ENCODE results near the gene SLC4A9.
A peak's percentile ranks its signal among the peaks of the same experiment; 100 is the strongest.

Gene SLC4A9

GRCh38 chr5:140329739-140330481 lies 30.1 kb upstream of the SLC4A9 start:
- Histone ChIP-seq H4K91ac (ENCODE audit: low read length) (no peak overlapping the region), H3K27me3 (ENCODE audit: control insufficient read depth in 1 of 2, insufficient read depth in 1 of 2, low read length in 2 of 2) (no peaks in the 10 kb centered on the region), H2BK120ac (ENCODE audit: low read depth, low read length) (no peak overlapping the region), H2AK5ac (ENCODE audit: low read length, severe bottlenecking) (no peak overlapping the region), H2BK5ac (ENCODE audit: low read depth, low read length, poor library complexity, severe bottlenecking) (no peak overlapping the region), H2BK12ac (ENCODE audit: low read length in 2 of 2) (no peak overlapping the region), H2AFZ (ENCODE audit: low read depth, low read length) (no peak overlapping the region), H3K18ac (ENCODE audit: low read depth in 1 of 2, low read length in 2 of 2) (peak overlapping the region in 1 of 2 experiments; percentile 56), H3K36me3 (ENCODE audit: control insufficient read depth in 1 of 2, insufficient read depth in 2 of 2, low read depth in 1 of 2, low read length in 2 of 2) (peaks cover 11 to 24% of the 10 kb centered on the region in 2 experiments), H3K9me3 (ENCODE audit: control insufficient read depth, low read length) (no peaks in the 10 kb centered on the region), H3K4ac (ENCODE audit: low read depth in 1 of 2, low read length in 2 of 2) (no peak overlapping the region), H2BK15ac (ENCODE audit: low read depth, poor library complexity, severe bottlenecking) (no peak overlapping the region), H3K27ac (ENCODE audit: low read length, poor library complexity, severe bottlenecking) (no peak overlapping the region), H3K23ac (ENCODE audit: low read length in 2 of 2) (no peak overlapping the region), H4K8ac (ENCODE audit: low read length) (no peak overlapping the region), H3K4me1 (ENCODE audit: control insufficient read depth, insufficient read depth, low read depth, low read length) (peaks cover 4% of the 10 kb centered on the region), H3K4me3 (ENCODE audit: insufficient read depth in 1 of 2, low read depth in 1 of 2, low read length in 2 of 2) (no peak overlapping the region), H3K14ac (ENCODE audit: low read length in 2 of 2) (no peak overlapping the region), H3K4me2 (ENCODE audit: low read length, poor library complexity, severe bottlenecking) (no peak overlapping the region), H3K79me1 (replicated peaks; ENCODE audit: low read length, poor library complexity, severe bottlenecking) (peaks cover 4% of the 10 kb centered on the region), H3K9ac (ENCODE audit: low read length) (no peak overlapping the region)
- 55% methylated on average over 3 of the region's 5 CpGs for WGBS
- peak; percentile 37 for DNase-seq

- no peak overlapping the region for H2BK15ac ChIP-seq (ENCODE audit: low read depth, poor library complexity, severe bottlenecking)
- peaks cover 4% of the 10 kb centered on the region for H3K4me1 ChIP-seq (ENCODE audit: control insufficient read depth, insufficient read depth, low read depth, low read length)
- WGBS: 75% methylated on average over 1 of the region's 1 CpG
- no peak for DNase-seq
- no peak overlapping the region for H2BK120ac ChIP-seq (ENCODE audit: low read depth, low read length)
- H3K4me2 ChIP-seq (ENCODE audit: low read length, poor library complexity, severe bottlenecking): no peak overlapping the region
- H3K27ac ChIP-seq (ENCODE audit: low read length, poor library complexity, severe bottlenecking): no peak overlapping the region
- H3K36me3 ChIP-seq (ENCODE audit: control insufficient read depth in 1 of 2, insufficient read depth in 2 of 2, low read depth in 1 of 2, low read length in 2 of 2): peaks cover 25 to 31% of the 10 kb centered on the region in 2 experiments
- no peak overlapping the region for H2BK5ac ChIP-seq (ENCODE audit: low read depth, low read length, poor library complexity, severe bottlenecking)
- no peak overlapping the region for H2BK12ac ChIP-seq (ENCODE audit: low read length in 2 of 2)
- H3K18ac ChIP-seq (ENCODE audit: low read depth in 1 of 2, low read length in 2 of 2): no peak overlapping the region
- H2AFZ ChIP-seq (ENCODE audit: low read depth, low read length): no peak overlapping the region
- H3K9ac ChIP-seq (ENCODE audit: low read length): no peak overlapping the region
- no peak overlapping the region for H3K14ac ChIP-seq (ENCODE audit: low read length in 2 of 2)
- peaks cover 11% of the 10 kb centered on the region for H3K79me1 ChIP-seq (replicated peaks; ENCODE audit: low read length, poor library complexity, severe bottlenecking)
- H3K9me3 ChIP-seq (ENCODE audit: control insufficient read depth, low read length): no peaks in the 10 kb centered on the region
- H4K91ac ChIP-seq (ENCODE audit: low read length): no peak overlapping the region
- H2AK5ac ChIP-seq (ENCODE audit: low read length, severe bottlenecking): no peak overlapping the region
- no peak overlapping the region for H3K4ac ChIP-seq (ENCODE audit: low read depth in 1 of 2, low read length in 2 of 2)
- H4K8ac ChIP-seq (ENCODE audit: low read length): no peak overlapping the region
- no peak overlapping the region for H3K23ac ChIP-seq (ENCODE audit: low read length in 2 of 2)
- H3K27me3 ChIP-seq (ENCODE audit: control insufficient read depth in 1 of 2, insufficient read depth in 1 of 2, low read length in 2 of 2): no peaks in the 10 kb centered on the region
- no peak overlapping the region for H3K4me3 ChIP-seq (ENCODE audit: insufficient read depth in 1 of 2, low read depth in 1 of 2, low read length in 2 of 2)
Measured at GRCh38 chr5:140331638-140332037, 28.4 kb upstream of the SLC4A9 start.

- Histone ChIP-seq H3K27ac (ENCODE audit: low read length, poor library complexity, severe bottlenecking) (no peak overlapping the region), H3K9ac (ENCODE audit: low read length) (no peak overlapping the region), H2AK5ac (ENCODE audit: low read length, severe bottlenecking) (no peak overlapping the region), H3K4me2 (ENCODE audit: low read length, poor library complexity, severe bottlenecking) (no peak overlapping the region), H3K9me3 (ENCODE audit: control insufficient read depth, low read length) (no peaks in the 10 kb centered on the region), H2BK120ac (ENCODE audit: low read depth, low read length) (no peak overlapping the region), H3K79me1 (replicated peaks; ENCODE audit: low read length, poor library complexity, severe bottlenecking) (peaks cover 21% of the 10 kb centered on the region), H3K23ac (ENCODE audit: low read length in 2 of 2) (no peak overlapping the region), H2AFZ (ENCODE audit: low read depth, low read length) (no peak overlapping the region), H3K4me3 (ENCODE audit: insufficient read depth in 1 of 2, low read depth in 1 of 2, low read length in 2 of 2) (no peak overlapping the region), H3K4ac (ENCODE audit: low read depth in 1 of 2, low read length in 2 of 2) (no peak overlapping the region), H2BK5ac (ENCODE audit: low read depth, low read length, poor library complexity, severe bottlenecking) (no peak overlapping the region), H3K27me3 (ENCODE audit: control insufficient read depth in 1 of 2, insufficient read depth in 1 of 2, low read length in 2 of 2) (no peaks in the 10 kb centered on the region), H2BK15ac (ENCODE audit: low read depth, poor library complexity, severe bottlenecking) (no peak overlapping the region), H3K14ac (ENCODE audit: low read length in 2 of 2) (no peak overlapping the region), H3K18ac (ENCODE audit: low read depth in 1 of 2, low read length in 2 of 2) (no peak overlapping the region), H3K36me3 (ENCODE audit: control insufficient read depth in 1 of 2, insufficient read depth in 2 of 2, low read depth in 1 of 2, low read length in 2 of 2) (peaks cover 39 to 54% of the 10 kb centered on the region in 2 experiments), H2BK12ac (ENCODE audit: low read length in 2 of 2) (no peak overlapping the region), H3K4me1 (ENCODE audit: control insufficient read depth, insufficient read depth, low read depth, low read length) (peaks cover 12% of the 10 kb centered on the region), H4K91ac (ENCODE audit: low read length) (no peak overlapping the region), H4K8ac (ENCODE audit: low read length) (no peak overlapping the region)
- DNase-seq: peak; percentile 46
- WGBS: 46% methylated on average over 5 of the region's 5 CpGs
Measured at GRCh38 chr5:140336388-140336787, 23.6 kb upstream of the SLC4A9 start.

GRCh38 chr5:140337880-140338279 lies 22.1 kb upstream of the SLC4A9 start:
- no peak overlapping the region for H2BK12ac ChIP-seq (ENCODE audit: low read length in 2 of 2)
- H3K79me1 ChIP-seq (replicated peaks; ENCODE audit: low read length, poor library complexity, severe bottlenecking): peaks cover 26% of the 10 kb centered on the region
- no peak overlapping the region for H3K9ac ChIP-seq (ENCODE audit: low read length)
- no peak overlapping the region for H3K14ac ChIP-seq (ENCODE audit: low read length in 2 of 2)
- peaks cover 50 to 60% of the 10 kb centered on the region in 2 experiments for H3K36me3 ChIP-seq (ENCODE audit: control insufficient read depth in 1 of 2, insufficient read depth in 2 of 2, low read depth in 1 of 2, low read length in 2 of 2)
- H2AFZ ChIP-seq (ENCODE audit: low read depth, low read length): no peak overlapping the region
- H3K27me3 ChIP-seq (ENCODE audit: control insufficient read depth in 1 of 2, insufficient read depth in 1 of 2, low read length in 2 of 2): no peaks in the 10 kb centered on the region
- WGBS: 100% methylated on average over 1 of the region's 1 CpG
- H2BK5ac ChIP-seq (ENCODE audit: low read depth, low read length, poor library complexity, severe bottlenecking): no peak overlapping the region
- H3K4me1 ChIP-seq (ENCODE audit: control insufficient read depth, insufficient read depth, low read depth, low read length): peaks cover 17% of the 10 kb centered on the region
- H2AK5ac ChIP-seq (ENCODE audit: low read length, severe bottlenecking): no peak overlapping the region
- H4K8ac ChIP-seq (ENCODE audit: low read length): no peak overlapping the region
- H3K4me2 ChIP-seq (ENCODE audit: low read length, poor library complexity, severe bottlenecking): no peak overlapping the region
- DNase-seq: no peak
- H3K18ac ChIP-seq (ENCODE audit: low read depth in 1 of 2, low read length in 2 of 2): no peak overlapping the region
- H3K4me3 ChIP-seq (ENCODE audit: insufficient read depth in 1 of 2, low read depth in 1 of 2, low read length in 2 of 2): no peak overlapping the region
- no peak overlapping the region for H3K23ac ChIP-seq (ENCODE audit: low read length in 2 of 2)
- H2BK120ac ChIP-seq (ENCODE audit: low read depth, low read length): no peak overlapping the region
- no peak overlapping the region for H3K4ac ChIP-seq (ENCODE audit: low read depth in 1 of 2, low read length in 2 of 2)
- H3K27ac ChIP-seq (ENCODE audit: low read length, poor library complexity, severe bottlenecking): no peak overlapping the region
- no peak overlapping the region for H2BK15ac ChIP-seq (ENCODE audit: low read depth, poor library complexity, severe bottlenecking)
- no peak overlapping the region for H4K91ac ChIP-seq (ENCODE audit: low read length)
- no peaks in the 10 kb centered on the region for H3K9me3 ChIP-seq (ENCODE audit: control insufficient read depth, low read length)

Measured in mesenchymal stem cell (in vitro differentiated cells and primary cell).